Activated B cell treated with CpG ODN at 0.5 μM for 24 hours (primary cell): ENCODE results near the gene FDX1. TPM values are rescaled to one million over a fixed set of nuclear protein-coding genes. Genes with fewer than 3 reads are reported as not detected.

Source experiments
- ATAC-seq: fragments of 200-7000 bp; cut with Tn5 transposase; one replicate; pipeline ENCODE4 v1.10.0; 2021; ENCODE audit warnings: low read depth, mild to moderate bottlenecking, moderate library complexity
- CTCF ChIA-PET: fragments of 350-600 bp; sonication (Branson Sonifier 250); formaldehyde crosslinking; loops from one replicate; lab custom pipeline; 2021; ENCODE audit warnings: antibody characterized with exemption; lab: Charles Lee
- POLR2A ChIA-PET: fragments of 350-600 bp; sonication (Branson Sonifier 250); formaldehyde crosslinking; loops from one replicate; lab custom pipeline; 2021; ENCODE audit warnings: antibody characterized with exemption; lab: Charles Lee
- DNase-seq: peaks from one replicate; pipeline ENCODE4 v3.0.0; 2022
- H3K27ac Mint-ChIP-seq: one replicate; pipeline ENCODE4 v1.8.0; 2020; ENCODE audit warnings: mixed read lengths
- H3K27me3 Mint-ChIP-seq: one replicate; pipeline ENCODE4 v1.8.0; 2021; ENCODE audit warnings: mixed read lengths
- H3K36me3 Mint-ChIP-seq: one replicate; pipeline ENCODE4 v1.8.0; 2021; ENCODE audit warnings: low read depth, mixed read lengths
- H3K4me1 Mint-ChIP-seq: one replicate; pipeline ENCODE4 v1.8.0; 2021; ENCODE audit warnings: mixed read lengths
- H3K4me3 Mint-ChIP-seq: one replicate; pipeline ENCODE4 v1.8.0; 2020; ENCODE audit warnings: mild to moderate bottlenecking, mixed read lengths
- H3K9me3 Mint-ChIP-seq: one replicate; pipeline ENCODE4 v1.8.0; 2020; ENCODE audit warnings: mixed read lengths
- intact Hi-C: fragments of 100-400 bp; cut with micrococcal nuclease; formaldehyde crosslinking; loops from one replicate; pipeline ENCODE4 v1.15.1; 2024
- total RNA-seq: library from RNA; stranded (reverse); gene quantifications from 2 replicates; pipeline ENCODE4 v1.2.3, GENCODE V29; 2022
- TF ChIP-seq, protein P1 (sequence below): fragments of 200-600 bp; IDR thresholded peaks from one replicate; pipeline ENCODE4 v1.8.0; 2022; ENCODE audit warnings: antibody characterized with exemption, mild to moderate bottlenecking

FDX1 gene
- total RNA-seq, 1 donor from 2014 or later, result 8.7 TPM

DNA sequence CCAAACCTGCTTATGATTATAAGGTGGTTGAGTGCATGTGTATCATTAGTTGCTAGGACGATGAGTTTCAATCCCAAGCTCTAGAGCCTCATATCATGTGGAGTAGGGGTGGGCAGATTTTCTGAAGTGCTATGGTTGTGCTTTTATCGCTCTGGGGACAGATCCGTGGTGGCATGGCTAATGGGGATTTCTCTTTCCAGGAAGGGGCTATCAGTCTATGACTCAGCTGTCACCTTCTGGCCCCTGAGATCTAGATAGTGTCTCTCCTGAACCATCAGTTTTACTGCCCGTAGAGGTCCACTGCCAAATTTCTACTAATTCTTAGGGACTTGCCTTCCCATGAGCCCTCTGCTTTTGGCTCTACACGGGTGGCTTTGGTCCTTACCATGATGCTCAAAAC is 51.8 kb downstream of the FDX1 start:
- DNase-seq (no peak), ATAC-seq (no peak)
- Mint-ChIP-seq H3K27me3 (peaks cover 3% of the 10 kb centered on the region), H3K36me3 (no peaks in the 10 kb centered on the region), H3K4me1 (no peaks in the 10 kb centered on the region), H3K9me3 (peaks cover 3% of the 10 kb centered on the region), H3K27ac (no peak overlapping the region), H3K4me3 (no peak overlapping the region)
- intact Hi-C loops, result no loop called here
- ChIA-PET CTCF (no interaction called here), POLR2A (no interaction called here)
- TF ChIP-seq, protein P1, sequence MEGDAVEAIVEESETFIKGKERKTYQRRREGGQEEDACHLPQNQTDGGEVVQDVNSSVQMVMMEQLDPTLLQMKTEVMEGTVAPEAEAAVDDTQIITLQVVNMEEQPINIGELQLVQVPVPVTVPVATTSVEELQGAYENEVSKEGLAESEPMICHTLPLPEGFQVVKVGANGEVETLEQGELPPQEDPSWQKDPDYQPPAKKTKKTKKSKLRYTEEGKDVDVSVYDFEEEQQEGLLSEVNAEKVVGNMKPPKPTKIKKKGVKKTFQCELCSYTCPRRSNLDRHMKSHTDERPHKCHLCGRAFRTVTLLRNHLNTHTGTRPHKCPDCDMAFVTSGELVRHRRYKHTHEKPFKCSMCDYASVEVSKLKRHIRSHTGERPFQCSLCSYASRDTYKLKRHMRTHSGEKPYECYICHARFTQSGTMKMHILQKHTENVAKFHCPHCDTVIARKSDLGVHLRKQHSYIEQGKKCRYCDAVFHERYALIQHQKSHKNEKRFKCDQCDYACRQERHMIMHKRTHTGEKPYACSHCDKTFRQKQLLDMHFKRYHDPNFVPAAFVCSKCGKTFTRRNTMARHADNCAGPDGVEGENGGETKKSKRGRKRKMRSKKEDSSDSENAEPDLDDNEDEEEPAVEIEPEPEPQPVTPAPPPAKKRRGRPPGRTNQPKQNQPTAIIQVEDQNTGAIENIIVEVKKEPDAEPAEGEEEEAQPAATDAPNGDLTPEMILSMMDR, result no peak

DNA sequence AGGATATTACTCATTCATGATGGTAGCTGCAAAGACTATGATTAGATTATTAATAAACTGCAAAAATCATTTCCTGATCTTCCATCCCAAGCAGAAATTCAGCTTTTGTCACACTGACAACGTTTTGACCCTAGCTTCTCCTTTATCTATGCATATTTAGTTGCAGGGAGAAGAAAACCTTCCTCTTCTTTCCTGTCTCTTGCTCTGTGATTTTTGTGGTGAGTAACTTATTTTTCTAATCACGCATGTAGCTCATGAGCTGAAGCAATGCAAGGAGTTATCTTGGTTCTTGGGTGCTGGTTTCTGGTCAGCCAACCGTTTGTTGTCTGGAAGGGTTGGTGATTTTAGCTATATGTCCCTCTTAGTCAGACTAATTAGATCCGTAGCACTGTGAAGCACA is 56.4 kb downstream of the FDX1 start:
- ATAC-seq (no peak), DNase-seq (no peak)
- peaks cover 3% of the 10 kb centered on the region for H3K9me3 Mint-ChIP-seq
- H3K36me3 Mint-ChIP-seq, result no peaks in the 10 kb centered on the region
- ChIA-PET POLR2A (no interaction called here), CTCF (no interaction called here)
- H3K4me3 Mint-ChIP-seq, result no peak overlapping the region
- TF ChIP-seq, protein P1, result no peak
- H3K4me1 Mint-ChIP-seq, result no peaks in the 10 kb centered on the region
- H3K27me3 Mint-ChIP-seq, result peaks cover 3% of the 10 kb centered on the region
- no peak overlapping the region for H3K27ac Mint-ChIP-seq
- intact Hi-C loops, result no loop called here

DNA sequence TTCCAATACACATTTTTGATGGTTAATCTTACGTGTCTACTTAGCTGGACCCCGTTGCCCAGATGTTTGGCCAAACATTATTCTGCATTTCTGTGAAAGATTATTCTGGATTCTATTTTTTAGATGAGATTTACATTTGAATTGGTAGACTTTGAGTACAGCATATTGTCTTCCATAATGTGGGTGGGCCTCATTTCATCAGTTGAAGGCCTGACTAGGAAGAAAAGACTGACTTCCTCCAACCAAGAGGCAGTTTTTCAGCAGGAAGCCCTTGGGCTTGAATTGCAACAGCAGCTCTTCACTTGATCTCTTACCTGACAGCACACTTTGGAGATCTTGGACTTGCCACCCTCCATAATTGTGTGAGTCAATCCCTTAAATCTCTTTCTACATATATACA is 58.7 kb downstream of the FDX1 start:
- no peaks in the 10 kb centered on the region for H3K27me3 Mint-ChIP-seq

DNA sequence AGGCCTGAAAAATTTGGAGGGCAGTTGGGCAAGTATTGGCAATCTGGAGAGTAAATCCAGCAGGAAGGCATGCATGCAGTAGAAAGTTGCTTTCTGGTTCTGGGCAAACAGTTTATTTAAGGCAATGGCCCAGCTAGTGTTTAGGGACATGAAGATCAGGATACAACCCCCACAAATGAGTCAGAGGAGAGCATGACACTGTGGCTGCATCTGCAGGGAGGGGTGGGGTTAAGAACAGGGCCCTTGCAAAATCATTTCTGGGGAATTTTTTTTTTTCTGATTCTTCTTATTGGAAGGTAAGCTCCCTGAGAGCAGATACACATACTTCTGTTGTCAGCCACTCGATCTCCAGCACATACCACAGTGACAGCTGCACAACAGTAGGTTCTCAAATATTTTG is 61.1 kb downstream of the FDX1 start:
- H3K4me1 Mint-ChIP-seq, result no peaks in the 10 kb centered on the region
- no peak overlapping the region for H3K4me3 Mint-ChIP-seq
- ChIA-PET CTCF (no interaction called here), POLR2A (interaction anchor here (0.6 kb wide), 1 partner anchor 11 kb away, joined by 22 read pairs; no protein-coding TSS in a partner anchor)
- DNase-seq (no peak), ATAC-seq (no peak)
- peaks cover 6% of the 10 kb centered on the region for H3K9me3 Mint-ChIP-seq
- H3K27me3 Mint-ChIP-seq, result peaks cover 4% of the 10 kb centered on the region
- intact Hi-C loops, result no loop called here
- TF ChIP-seq, protein P1, result no peak
- H3K36me3 Mint-ChIP-seq, result no peaks in the 10 kb centered on the region
- H3K27ac Mint-ChIP-seq, result no peak overlapping the region

More for the DNA sequence above, 58.7 kb downstream of the FDX1 start:
- Mint-ChIP-seq H3K4me3 (no peak overlapping the region), H3K27ac (no peak overlapping the region), H3K4me1 (no peaks in the 10 kb centered on the region), H3K36me3 (no peaks in the 10 kb centered on the region), H3K9me3 (no peaks in the 10 kb centered on the region)
- ChIA-PET CTCF (no interaction called here), POLR2A (no interaction called here)
- intact Hi-C loops, result no loop called here
- ATAC-seq (no peak), DNase-seq (no peak)
- TF ChIP-seq, protein P1, result no peak

DNA sequence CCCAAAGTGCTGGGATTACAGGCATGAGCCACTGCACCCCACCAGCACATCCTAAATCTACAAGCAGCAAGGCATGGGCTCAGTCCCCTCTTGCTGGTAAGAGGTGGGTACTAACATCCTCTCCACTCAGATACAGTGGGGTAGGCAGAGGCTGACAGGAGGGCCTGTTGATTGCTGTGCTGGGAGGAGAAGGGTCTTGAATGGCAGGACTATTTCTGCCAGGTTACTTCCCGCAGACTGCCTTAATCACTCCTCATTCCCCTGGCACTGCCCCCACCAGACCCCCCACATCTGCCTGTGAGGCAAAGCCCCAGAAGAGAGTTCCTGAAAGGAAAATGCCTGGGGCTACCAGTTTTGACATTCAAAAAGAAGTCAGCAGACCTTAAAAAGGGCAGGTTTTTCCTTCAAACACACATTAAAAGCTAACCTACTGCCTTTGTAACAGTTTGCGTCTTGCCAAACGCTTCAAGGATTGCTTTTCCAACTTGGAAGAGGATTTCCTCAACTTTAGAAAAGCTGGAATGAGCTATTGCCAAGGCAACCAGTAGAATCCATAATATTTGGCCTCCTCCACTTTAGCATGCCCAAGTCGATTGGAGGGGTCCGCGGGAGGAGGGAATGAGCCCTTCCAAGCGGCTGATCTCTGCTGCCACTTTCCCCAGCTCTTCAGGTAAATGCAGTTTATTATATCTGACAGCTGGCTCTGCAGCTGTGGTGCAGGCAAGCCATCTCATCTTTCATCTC is 62.0 kb downstream of the FDX1 start:
- Mint-ChIP-seq H3K4me1 (no peaks in the 10 kb centered on the region), H3K9me3 (peaks cover 6% of the 10 kb centered on the region), H3K27me3 (peaks cover 4% of the 10 kb centered on the region), H3K27ac (no peak overlapping the region), H3K4me3 (no peak overlapping the region), H3K36me3 (no peaks in the 10 kb centered on the region)
- intact Hi-C loops, result no loop called here
- ATAC-seq (no peak), DNase-seq (no peak)
- ChIA-PET POLR2A (interaction anchor here (0.6 kb wide), 1 partner anchor 11 kb away, joined by 22 read pairs; no protein-coding TSS in a partner anchor), CTCF (no interaction called here)
- TF ChIP-seq, protein P1, result no peak
